HepG2 (cell line): ENCODE data around the gene ESYT3. TPM values are rescaled to one million over a fixed set of nuclear protein-coding genes. Genes with fewer than 3 reads are reported as not detected.

Experiments used
- ARID2 ChIP-seq: sonication (generic); formaldehyde crosslinking; IDR thresholded peaks from 2 replicates; pipeline ENCODE4 v1.8.1; 2022; ENCODE audit warnings: mild to moderate bottlenecking, missing genetic modification reagents, borderline replicate concordance
- DR1 ChIP-seq: sonication (generic); formaldehyde crosslinking; IDR thresholded peaks from 2 replicates; pipeline ENCODE4 v1.8.0; 2021; ENCODE audit warnings: mild to moderate bottlenecking, missing genetic modification reagents, inconsistent platforms
- FOXA1 ChIP-seq, 2 experiments: fragments of 450-650 bp in 1 of 2; sonication (generic) in 1 of 2; formaldehyde crosslinking in 1 of 2; IDR thresholded peaks; 2 replicates each; pipeline versions ENCODE4 v1.4.0 to v1.6.1; 2016 to 2020; ENCODE audit warnings: missing genetic modification reagents in 1 of 2
- FOXA3 ChIP-seq: IDR thresholded peaks from 2 replicates; pipeline ENCODE4 v1.6.1; 2016; ENCODE audit warnings: missing genetic modification reagents, missing compliant biosample characterization
- FOXP1 ChIP-seq, 2 experiments: fragments of 450-650 bp in 1 of 2; IDR thresholded peaks; 2 replicates each; pipeline ENCODE4 v1.6.1; 2017 to 2018; ENCODE audit warnings: antibody characterized with exemption in 1 of 2
- GZF1 ChIP-seq: sonication (generic); formaldehyde crosslinking; IDR thresholded peaks from 2 replicates; pipeline ENCODE4 v1.5.1; 2020; ENCODE audit warnings: mild to moderate bottlenecking, missing genetic modification reagents
- NFIC ChIP-seq: IDR thresholded peaks from 2 replicates; pipeline ENCODE4 v1.6.1; 2012; ENCODE audit warnings: mild to moderate bottlenecking, low read length, inconsistent platforms
- NFYB ChIP-seq: sonication (generic); formaldehyde crosslinking; IDR thresholded peaks from 2 replicates; pipeline ENCODE4 v1.4.0; 2020; ENCODE audit warnings: missing genetic modification reagents
- NRL ChIP-seq: sonication (generic); formaldehyde crosslinking; IDR thresholded peaks from 2 replicates; pipeline ENCODE4 v1.5.0; 2020; ENCODE audit warnings: missing genetic modification reagents, mild to moderate bottlenecking, moderate library complexity, borderline replicate concordance
- SOX13 ChIP-seq, 3 experiments: fragments of 450-650 bp in 1 of 3; sonication (generic) in 1 of 3; formaldehyde crosslinking in 1 of 3; IDR thresholded peaks in 2 of 3; conservative IDR thresholded peaks in 1 of 3; 2 replicates each; pipeline versions ENCODE4 v1.5.0 to v1.6.1; 2016 to 2020; ENCODE audit warnings: antibody characterized with exemption in 1 of 3, mild to moderate bottlenecking in 1 of 3, missing compliant biosample characterization in 1 of 3, missing genetic modification reagents in 1 of 3, moderate library complexity in 1 of 3
- SP5 ChIP-seq: IDR thresholded peaks from 2 replicates; pipeline ENCODE4 v1.6.1; 2016; ENCODE audit warnings: low read depth, borderline replicate concordance
- TARDBP ChIP-seq: sonication (generic); formaldehyde crosslinking; IDR thresholded peaks from 2 replicates; pipeline ENCODE4 v1.8.0; 2022; ENCODE audit warnings: mild to moderate bottlenecking, missing genetic modification reagents
- TRIM24 ChIP-seq: sonication (generic); formaldehyde crosslinking; IDR thresholded peaks from 2 replicates; pipeline ENCODE4 v1.8.0; 2022; ENCODE audit warnings: mild to moderate bottlenecking, missing genetic modification reagents
- ZBTB7A ChIP-seq: sonication (generic); formaldehyde crosslinking; IDR thresholded peaks from 2 replicates; pipeline ENCODE4 v1.8.0; 2022; ENCODE audit warnings: mild to moderate bottlenecking, missing genetic modification reagents
- ZIK1 ChIP-seq: sonication (generic); formaldehyde crosslinking; IDR thresholded peaks from 2 replicates; pipeline ENCODE4 v1.5.0; 2020; ENCODE audit warnings: mild to moderate bottlenecking, low read depth, missing genetic modification reagents, borderline replicate concordance
- ZNF331 ChIP-seq: sonication (generic); formaldehyde crosslinking; IDR thresholded peaks from 2 replicates; pipeline ENCODE4 v1.4.0; 2020; ENCODE audit warnings: missing genetic modification reagents
- ZNF670 ChIP-seq: sonication (generic); formaldehyde crosslinking; IDR thresholded peaks from 2 replicates; pipeline ENCODE4 v1.8.0; 2022; ENCODE audit warnings: mild to moderate bottlenecking, missing genetic modification reagents, borderline replicate concordance
- ZNF816 ChIP-seq: sonication (generic); formaldehyde crosslinking; IDR thresholded peaks from 2 replicates; pipeline ENCODE4 v1.8.0; 2022; ENCODE audit warnings: missing genetic modification reagents, mild to moderate bottlenecking, borderline replicate concordance
- ZNF891 ChIP-seq: sonication (generic); formaldehyde crosslinking; IDR thresholded peaks from 2 replicates; pipeline ENCODE4 v1.5.0; 2020; ENCODE audit warnings: mild to moderate bottlenecking, missing genetic modification reagents
- polyA plus RNA-seq, 8 experiments: library from polyadenylated mRNA; depleted of rRNA in 3 of 8; stranded (reverse) in 7 of 8; unstranded in 1 of 8; fragments of >200 nt; fragmentation: Illumina TruSeq in 4 of 8; extraction: Trizol in 4 of 8; gene quantifications; 2 replicates each; pipeline versions ENCODE4 v1.2.1 to v1.2.3, GENCODE V29; 2011 to 2016; ENCODE audit warnings: low read depth in 4 of 8, missing spikeins in 1 of 8, mixed read lengths in 1 of 8; ENCODE audit not compliant: insufficient read depth in 1 of 8
- total RNA-seq, 5 experiments: library from RNA; depleted of rRNA; stranded (reverse); fragments of >200 nt; fragmentation: Illumina TruSeq; extraction: Trizol; gene quantifications; 2 replicates each; pipeline ENCODE4 v1.2.3, GENCODE V29; 2016; ENCODE audit warnings: low read depth in 1 of 5
- TF ChIP-seq, protein P1 (sequence below): sonication (generic); formaldehyde crosslinking; IDR thresholded peaks from 2 replicates; pipeline ENCODE4 v1.9.0; 2021; ENCODE audit warnings: missing genetic modification reagents, borderline replicate concordance
- TF ChIP-seq, protein P2 (sequence below): sonication (generic); formaldehyde crosslinking; IDR thresholded peaks from 2 replicates; pipeline ENCODE4 v1.4.0; 2020; ENCODE audit warnings: missing genetic modification reagents
- TF ChIP-seq, protein P3 (sequence below): sonication (generic); formaldehyde crosslinking; IDR thresholded peaks from 2 replicates; pipeline ENCODE4 v1.9.0; 2021; ENCODE audit warnings: missing genetic modification reagents, mild to moderate bottlenecking, borderline replicate concordance
- TF ChIP-seq, protein P4 (sequence below): sonication (generic); formaldehyde crosslinking; IDR thresholded peaks from 2 replicates; pipeline ENCODE4 v1.9.0; 2022; ENCODE audit warnings: low read depth, missing genetic modification reagents

The ESYT3 gene
- total and polyA plus RNA-seq, 2 of the 13 experiments (the other 11 are each of a cell fraction or from before 2014, with no cell fraction given): 1.5 to 4.1 TPM

DNA sequence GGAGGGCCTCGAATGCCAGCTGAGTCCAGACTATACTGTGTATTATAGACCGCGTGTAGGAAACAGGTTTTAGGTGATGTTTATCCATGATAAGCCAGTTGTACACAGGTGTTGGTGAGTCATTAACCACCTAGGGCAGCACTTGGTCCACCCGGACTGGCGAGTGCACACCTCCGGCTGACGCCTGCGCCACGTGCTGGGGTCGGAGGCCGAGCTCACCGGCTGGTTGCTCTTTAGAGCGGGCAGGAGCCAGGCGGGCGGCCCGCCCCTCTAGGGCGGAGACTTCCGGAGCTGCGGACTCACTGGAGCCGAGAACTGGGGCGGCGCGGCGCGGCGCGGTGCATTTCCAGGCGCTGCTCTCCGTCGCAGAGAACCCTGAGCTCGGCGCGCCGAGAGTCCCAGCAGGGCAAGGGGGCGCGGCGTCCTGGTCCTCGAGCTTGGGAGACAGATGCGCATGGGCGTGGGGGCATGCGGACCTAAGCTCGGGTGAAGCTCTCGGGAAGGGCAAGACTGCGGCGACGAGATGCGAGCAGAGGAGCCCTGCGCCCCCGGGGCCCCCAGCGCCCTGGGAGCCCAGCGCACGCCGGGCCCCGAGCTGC lies at the start of gene ESYT3 (continued):
- peak; percentile 57 for TF ChIP-seq NFYB (CRISPR knock-in tag)
- TF ChIP-seq SOX13 (IDR thresholded peaks at IDR 0.05): no peak
- TF ChIP-seq SOX13 (CRISPR knock-in tag; conservative IDR thresholded peaks at IDR 0.05 in 1 of 2, IDR thresholded peaks at IDR 0.05 in 1 of 2): peak in 1 of 2 experiments; percentile 66; a peak in 2 of 4 replicates
- TF ChIP-seq, protein P1, sequence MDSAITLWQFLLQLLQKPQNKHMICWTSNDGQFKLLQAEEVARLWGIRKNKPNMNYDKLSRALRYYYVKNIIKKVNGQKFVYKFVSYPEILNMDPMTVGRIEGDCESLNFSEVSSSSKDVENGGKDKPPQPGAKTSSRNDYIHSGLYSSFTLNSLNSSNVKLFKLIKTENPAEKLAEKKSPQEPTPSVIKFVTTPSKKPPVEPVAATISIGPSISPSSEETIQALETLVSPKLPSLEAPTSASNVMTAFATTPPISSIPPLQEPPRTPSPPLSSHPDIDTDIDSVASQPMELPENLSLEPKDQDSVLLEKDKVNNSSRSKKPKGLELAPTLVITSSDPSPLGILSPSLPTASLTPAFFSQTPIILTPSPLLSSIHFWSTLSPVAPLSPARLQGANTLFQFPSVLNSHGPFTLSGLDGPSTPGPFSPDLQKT (CRISPR knock-in tag): peak; percentile 88; the same call in 1 of the 2 replicates
- peak; percentile 91 for TF ChIP-seq ZNF331 (CRISPR knock-in tag)
- TF ChIP-seq FOXP1 (IDR thresholded peaks at IDR 0.05): no peak
- TF ChIP-seq FOXP1 (CRISPR knock-in tag; IDR thresholded peaks at IDR 0.05): peak; percentile 79
- peak; percentile 99 for TF ChIP-seq ARID2
- TF ChIP-seq, protein P2, sequence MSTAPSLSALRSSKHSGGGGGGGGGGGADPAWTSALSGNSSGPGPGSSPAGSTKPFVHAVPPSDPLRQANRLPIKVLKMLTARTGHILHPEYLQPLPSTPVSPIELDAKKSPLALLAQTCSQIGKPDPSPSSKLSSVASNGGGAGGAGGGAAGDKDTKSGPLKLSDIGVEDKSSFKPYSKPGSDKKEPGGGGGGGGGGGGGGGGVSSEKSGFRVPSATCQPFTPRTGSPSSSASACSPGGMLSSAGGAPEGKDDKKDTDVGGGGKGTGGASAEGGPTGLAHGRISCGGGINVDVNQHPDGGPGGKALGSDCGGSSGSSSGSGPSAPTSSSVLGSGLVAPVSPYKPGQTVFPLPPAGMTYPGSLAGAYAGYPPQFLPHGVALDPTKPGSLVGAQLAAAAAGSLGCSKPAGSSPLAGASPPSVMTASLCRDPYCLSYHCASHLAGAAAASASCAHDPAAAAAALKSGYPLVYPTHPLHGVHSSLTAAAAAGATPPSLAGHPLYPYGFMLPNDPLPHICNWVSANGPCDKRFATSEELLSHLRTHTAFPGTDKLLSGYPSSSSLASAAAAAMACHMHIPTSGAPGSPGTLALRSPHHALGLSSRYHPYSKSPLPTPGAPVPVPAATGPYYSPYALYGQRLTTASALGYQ (CRISPR knock-in tag): peak; percentile 80
- peak; percentile 78; the same call in 1 of the 2 replicates for TF ChIP-seq TARDBP (CRISPR knock-in tag)
- TF ChIP-seq ZBTB7A (CRISPR knock-in tag): 0 out of 2 replicates have a peak, but pooled peaks have one; percentile 46
- TF ChIP-seq ZNF670 (CRISPR knock-in tag): peak; percentile 84; the same call in 1 of the 2 replicates
- peak; percentile 99 for TF ChIP-seq ZNF816 (CRISPR knock-in tag)
- TF ChIP-seq ZNF891: peak; percentile 69; the same call in 1 of the 2 replicates
- no peak for TF ChIP-seq FOXA1 (IDR thresholded peaks at IDR 0.05)
- TF ChIP-seq FOXA1 (CRISPR knock-in tag; IDR thresholded peaks at IDR 0.05): peak; percentile 49; the same call in 1 of the 2 replicates
- TF ChIP-seq, protein P3, sequence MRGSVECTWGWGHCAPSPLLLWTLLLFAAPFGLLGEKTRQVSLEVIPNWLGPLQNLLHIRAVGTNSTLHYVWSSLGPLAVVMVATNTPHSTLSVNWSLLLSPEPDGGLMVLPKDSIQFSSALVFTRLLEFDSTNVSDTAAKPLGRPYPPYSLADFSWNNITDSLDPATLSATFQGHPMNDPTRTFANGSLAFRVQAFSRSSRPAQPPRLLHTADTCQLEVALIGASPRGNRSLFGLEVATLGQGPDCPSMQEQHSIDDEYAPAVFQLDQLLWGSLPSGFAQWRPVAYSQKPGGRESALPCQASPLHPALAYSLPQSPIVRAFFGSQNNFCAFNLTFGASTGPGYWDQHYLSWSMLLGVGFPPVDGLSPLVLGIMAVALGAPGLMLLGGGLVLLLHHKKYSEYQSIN (CRISPR knock-in tag): no peak
- peak; percentile 77; the same call in 1 of the 2 replicates for TF ChIP-seq GZF1 (CRISPR knock-in tag)
- TF ChIP-seq, protein P4, sequence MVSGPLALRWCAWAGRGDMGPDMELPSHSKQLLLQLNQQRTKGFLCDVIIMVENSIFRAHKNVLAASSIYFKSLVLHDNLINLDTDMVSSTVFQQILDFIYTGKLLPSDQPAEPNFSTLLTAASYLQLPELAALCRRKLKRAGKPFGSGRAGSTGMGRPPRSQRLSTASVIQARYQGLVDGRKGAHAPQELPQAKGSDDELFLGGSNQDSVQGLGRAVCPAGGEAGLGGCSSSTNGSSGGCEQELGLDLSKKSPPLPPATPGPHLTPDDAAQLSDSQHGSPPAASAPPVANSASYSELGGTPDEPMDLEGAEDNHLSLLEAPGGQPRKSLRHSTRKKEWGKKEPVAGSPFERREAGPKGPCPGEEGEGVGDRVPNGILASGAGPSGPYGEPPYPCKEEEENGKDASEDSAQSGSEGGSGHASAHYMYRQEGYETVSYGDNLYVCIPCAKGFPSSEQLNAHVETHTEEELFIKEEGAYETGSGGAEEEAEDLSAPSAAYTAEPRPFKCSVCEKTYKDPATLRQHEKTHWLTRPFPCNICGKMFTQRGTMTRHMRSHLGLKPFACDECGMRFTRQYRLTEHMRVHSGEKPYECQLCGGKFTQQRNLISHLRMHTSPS (CRISPR knock-in tag): peak; percentile 78; the same call in 1 of the 2 replicates
- peak; percentile 74 for TF ChIP-seq DR1 (CRISPR knock-in tag)
- peak; percentile 69 for TF ChIP-seq FOXA3
- peak; percentile 99 for TF ChIP-seq ZIK1 (CRISPR knock-in tag)
- no peak for TF ChIP-seq NFIC
- peak; percentile 94 for TF ChIP-seq NRL (CRISPR knock-in tag)
- TF ChIP-seq SP5 (CRISPR knock-in tag): peak; percentile 86
- TF ChIP-seq TRIM24: no peak
